ENCODE measurements around the gene CBFB.

CBFB gene

DNA sequence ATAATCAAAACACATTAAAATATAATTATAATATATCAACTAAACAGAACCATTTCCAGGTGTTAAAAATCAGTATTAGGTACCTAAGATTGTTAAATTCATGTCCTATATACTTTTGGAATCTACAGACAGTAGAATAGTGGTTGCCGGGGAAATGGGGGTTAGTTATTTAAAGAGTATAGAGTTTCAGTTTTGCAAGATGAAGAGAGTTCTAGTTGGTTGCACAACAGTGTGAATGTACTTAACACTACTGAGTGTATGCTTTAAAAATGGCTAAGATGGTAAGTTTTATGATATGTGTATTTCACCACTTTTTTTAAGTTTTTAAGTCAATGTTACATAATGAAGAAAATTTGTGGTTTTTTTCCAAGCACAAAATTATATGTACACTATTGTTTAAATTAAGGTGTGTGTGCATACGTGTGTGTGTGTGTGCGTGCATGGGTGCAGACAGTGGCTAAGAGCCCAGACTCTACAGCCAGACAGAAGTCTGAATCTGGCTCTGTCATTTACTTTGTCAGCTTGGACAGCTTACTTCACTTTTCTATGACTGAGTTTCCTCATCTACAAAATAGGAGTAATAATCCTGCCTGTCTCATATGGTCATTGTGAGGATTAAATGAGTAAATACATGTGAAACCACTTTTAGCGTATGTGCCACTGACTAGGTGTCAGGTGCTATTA is 55.5 kb downstream of the CBFB start:
- Histone ChIP-seq H3K9me3 (ENCODE audit: insufficient read depth, low read depth, low read length) (no peaks in the 10 kb centered on the region), H3K4me3 (ENCODE audit: low read length) (no peak overlapping the region), H3K27ac (ENCODE audit: low read depth, low read length) (no peak overlapping the region), H3K36me3 (ENCODE audit: insufficient read depth, low read length) (peaks cover 17% of the 10 kb centered on the region; the same call in 1 of the 2 replicates), H3K4me1 (ENCODE audit: insufficient read depth, low read length) (no peaks in the 10 kb centered on the region; the same call in 1 of the 2 replicates), H3K9ac (ENCODE audit: low read depth, low read length) (no peak overlapping the region), H3K27me3 (ENCODE audit: insufficient read depth, low read length) (no peaks in the 10 kb centered on the region)
- 97% methylated on average over 4 of the region's 4 CpGs for WGBS

DNA sequence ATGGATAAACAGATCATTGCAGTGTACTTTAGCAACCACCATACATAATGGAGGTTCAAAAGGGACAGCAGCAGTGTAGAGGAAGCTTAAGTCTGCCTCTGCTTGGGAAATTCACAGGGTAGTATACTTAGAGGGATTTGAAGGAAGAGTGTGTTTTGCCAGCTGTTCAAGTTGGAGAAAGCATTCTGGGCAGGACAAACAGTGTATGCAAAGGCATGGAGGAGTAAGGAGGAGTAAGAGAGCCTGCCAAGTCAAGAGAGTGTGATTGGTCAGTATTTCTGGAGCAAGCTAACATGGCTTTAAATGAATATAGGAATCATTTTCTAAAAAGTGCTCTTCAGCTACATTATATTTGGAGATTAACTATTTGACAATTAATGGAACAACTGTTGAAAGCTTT is 57.9 kb downstream of the CBFB start:
- H3K9me3 ChIP-seq (ENCODE audit: insufficient read depth, low read depth, low read length): no peaks in the 10 kb centered on the region
- no peaks in the 10 kb centered on the region; the same call in 1 of the 2 replicates for H3K4me1 ChIP-seq (ENCODE audit: insufficient read depth, low read length)
- no peak overlapping the region for H3K4me3 ChIP-seq (ENCODE audit: low read length)
- peaks cover 17% of the 10 kb centered on the region; the same call in 1 of the 2 replicates for H3K36me3 ChIP-seq (ENCODE audit: insufficient read depth, low read length)
- no peak overlapping the region for H3K27ac ChIP-seq (ENCODE audit: low read depth, low read length)
- no peak overlapping the region for H3K9ac ChIP-seq (ENCODE audit: low read depth, low read length)
- H3K27me3 ChIP-seq (ENCODE audit: insufficient read depth, low read length): no peaks in the 10 kb centered on the region

DNA sequence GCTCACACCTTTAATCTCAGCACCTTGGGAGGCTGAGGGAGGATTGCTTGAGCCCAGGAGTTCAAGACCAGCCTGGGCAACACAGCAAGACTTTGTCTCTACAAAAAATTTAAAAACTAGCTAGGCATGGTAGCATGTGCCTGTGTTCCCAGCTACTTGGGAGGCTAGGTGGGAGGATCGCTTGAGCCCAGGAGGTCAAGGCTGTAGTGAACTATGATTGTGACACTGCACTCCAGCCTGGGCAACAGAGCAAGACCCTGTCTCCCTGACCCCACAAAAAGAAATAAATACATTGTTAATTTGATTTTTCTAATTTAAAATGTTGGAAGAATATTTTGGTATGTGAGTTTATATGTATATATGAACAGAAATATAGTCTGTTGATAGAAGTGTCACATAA is 58.3 kb downstream of the CBFB start:
- WGBS: 89% methylated on average over 1 of the region's 1 CpG
- Histone ChIP-seq H3K36me3 (ENCODE audit: insufficient read depth, low read length) (peaks cover 15% of the 10 kb centered on the region; the same call in 1 of the 2 replicates), H3K4me3 (ENCODE audit: low read length) (no peak overlapping the region), H3K27ac (ENCODE audit: low read depth, low read length) (no peak overlapping the region), H3K27me3 (ENCODE audit: insufficient read depth, low read length) (no peaks in the 10 kb centered on the region), H3K9me3 (ENCODE audit: insufficient read depth, low read depth, low read length) (no peaks in the 10 kb centered on the region), H3K9ac (ENCODE audit: low read depth, low read length) (no peak overlapping the region), H3K4me1 (ENCODE audit: insufficient read depth, low read length) (no peaks in the 10 kb centered on the region; the same call in 1 of the 2 replicates)

DNA sequence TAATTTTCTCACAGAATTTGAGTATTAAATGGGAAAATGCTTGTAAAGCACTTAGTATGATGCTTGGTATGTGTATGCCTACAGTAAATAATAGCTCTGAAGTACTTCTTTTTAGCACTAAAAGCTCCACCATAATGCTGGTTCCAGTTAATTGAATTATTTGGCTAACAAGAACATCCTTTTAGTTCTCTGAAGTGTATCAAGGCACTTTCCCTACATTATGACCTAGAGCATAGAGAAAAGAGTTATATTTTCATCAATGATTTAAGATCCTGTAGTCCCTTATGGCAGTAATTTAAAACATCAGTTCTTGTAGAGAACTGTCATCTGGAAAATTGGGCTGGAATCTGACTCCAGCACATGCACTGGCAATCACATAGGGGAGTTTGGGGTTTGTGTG is 58.9 kb downstream of the CBFB start:
- Histone ChIP-seq H3K27me3 (ENCODE audit: insufficient read depth, low read length) (no peaks in the 10 kb centered on the region), H3K4me1 (ENCODE audit: insufficient read depth, low read length) (no peaks in the 10 kb centered on the region; the same call in 1 of the 2 replicates), H3K27ac (ENCODE audit: low read depth, low read length) (no peak overlapping the region), H3K36me3 (ENCODE audit: insufficient read depth, low read length) (peaks cover 11% of the 10 kb centered on the region; the same call in 1 of the 2 replicates), H3K4me3 (ENCODE audit: low read length) (no peak overlapping the region), H3K9ac (ENCODE audit: low read depth, low read length) (no peak overlapping the region), H3K9me3 (ENCODE audit: insufficient read depth, low read depth, low read length) (no peaks in the 10 kb centered on the region)

DNA sequence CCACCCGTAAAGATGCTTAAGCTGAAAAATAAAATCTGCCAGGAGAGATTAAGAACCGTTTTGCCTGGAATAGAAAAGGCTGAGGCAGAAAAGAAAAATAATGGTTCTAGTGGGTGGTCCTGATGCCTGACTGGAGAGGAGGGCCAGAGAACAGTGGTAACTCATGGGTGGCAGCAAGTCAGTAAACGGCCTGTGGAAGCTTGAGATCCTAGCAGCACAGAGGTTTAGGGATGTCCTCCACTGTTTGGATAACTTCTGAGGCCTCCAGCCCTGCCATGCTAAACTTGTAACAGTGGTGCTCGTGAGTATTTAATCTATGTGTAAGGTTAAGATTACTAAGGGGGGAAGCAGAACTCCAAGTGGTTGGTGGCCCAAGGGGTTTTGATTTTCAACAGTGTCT is 59.6 kb downstream of the CBFB start:
- H3K27ac ChIP-seq (ENCODE audit: low read depth, low read length): no peak overlapping the region
- 88% methylated on average over 4 of the region's 4 CpGs for WGBS
- H3K9me3 ChIP-seq (ENCODE audit: insufficient read depth, low read depth, low read length): no peaks in the 10 kb centered on the region
- no peaks in the 10 kb centered on the region; the same call in 1 of the 2 replicates for H3K4me1 ChIP-seq (ENCODE audit: insufficient read depth, low read length)
- H3K9ac ChIP-seq (ENCODE audit: low read depth, low read length): no peak overlapping the region
- no peaks in the 10 kb centered on the region for H3K27me3 ChIP-seq (ENCODE audit: insufficient read depth, low read length)
- peaks cover 8% of the 10 kb centered on the region; the same call in 1 of the 2 replicates for H3K36me3 ChIP-seq (ENCODE audit: insufficient read depth, low read length)
- no peak overlapping the region for H3K4me3 ChIP-seq (ENCODE audit: low read length)

DNA sequence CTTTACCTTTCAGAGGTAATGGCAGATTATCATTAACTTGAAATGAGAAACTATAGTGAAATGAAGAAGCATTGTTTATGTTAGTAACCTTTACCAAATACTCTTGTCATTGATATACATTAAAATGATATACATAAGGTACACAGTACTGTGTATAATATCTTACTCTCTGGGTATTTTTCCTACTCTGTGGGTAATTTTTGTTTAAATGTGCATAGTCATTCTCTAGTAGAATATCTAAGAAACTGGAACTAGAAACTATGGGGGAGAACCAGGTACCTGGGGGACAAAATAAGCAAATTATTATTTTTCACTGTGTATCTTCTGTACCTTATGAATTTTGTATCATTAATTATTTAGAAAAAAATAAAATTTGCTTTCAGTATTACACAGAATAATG is 60.2 kb downstream of the CBFB start:
- no peak overlapping the region for H3K4me3 ChIP-seq (ENCODE audit: low read length)
- no peak overlapping the region for H3K9ac ChIP-seq (ENCODE audit: low read depth, low read length)
- H3K27me3 ChIP-seq (ENCODE audit: insufficient read depth, low read length): no peaks in the 10 kb centered on the region
- peaks cover 6% of the 10 kb centered on the region; the same call in 1 of the 2 replicates for H3K36me3 ChIP-seq (ENCODE audit: insufficient read depth, low read length)
- no peak overlapping the region for H3K27ac ChIP-seq (ENCODE audit: low read depth, low read length)
- H3K9me3 ChIP-seq (ENCODE audit: insufficient read depth, low read depth, low read length): no peaks in the 10 kb centered on the region
- no peaks in the 10 kb centered on the region; the same call in 1 of the 2 replicates for H3K4me1 ChIP-seq (ENCODE audit: insufficient read depth, low read length)

DNA sequence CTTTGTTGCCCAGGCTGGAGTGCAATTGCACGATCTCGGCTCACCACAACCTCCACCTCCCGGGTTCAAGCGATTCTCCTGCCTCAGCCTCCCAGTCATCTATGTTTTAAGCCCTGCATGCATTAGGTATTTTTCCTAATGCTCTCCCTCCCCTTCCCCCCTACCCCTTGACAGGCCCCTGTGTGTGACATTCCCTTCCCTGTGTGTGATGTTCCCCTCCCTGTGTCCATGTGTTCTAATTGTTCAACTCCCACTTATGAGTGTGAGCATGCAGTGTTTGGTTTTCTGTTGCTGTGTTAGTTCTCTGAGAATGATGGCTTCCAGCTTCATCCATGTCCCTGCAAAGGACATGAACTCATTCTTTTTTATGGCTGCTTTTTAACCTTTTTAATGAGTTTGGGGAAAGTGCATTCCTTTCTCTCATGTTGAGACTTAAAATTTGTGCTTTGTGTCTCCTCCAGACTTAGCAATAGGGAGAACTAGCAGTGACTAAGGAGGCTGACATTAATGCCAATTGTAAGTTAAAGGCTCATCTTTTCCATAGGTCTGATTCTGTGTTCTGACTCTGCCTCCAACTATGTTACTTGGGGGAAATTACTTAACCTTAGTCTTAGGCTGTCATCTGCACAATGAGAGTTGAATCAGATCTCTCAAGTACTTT is 63.1 kb downstream of the CBFB start:
- H3K9ac ChIP-seq (ENCODE audit: low read depth, low read length): no peak overlapping the region
- no peaks in the 10 kb centered on the region for H3K27me3 ChIP-seq (ENCODE audit: insufficient read depth, low read length)
- 96% methylated on average over 4 of the region's 4 CpGs for WGBS
- H3K36me3 ChIP-seq (ENCODE audit: insufficient read depth, low read length): no peaks in the 10 kb centered on the region; the same call in 1 of the 2 replicates
- H3K27ac ChIP-seq (ENCODE audit: low read depth, low read length): no peak overlapping the region
- no peaks in the 10 kb centered on the region for H3K9me3 ChIP-seq (ENCODE audit: insufficient read depth, low read depth, low read length)
- H3K4me1 ChIP-seq (ENCODE audit: insufficient read depth, low read length): no peaks in the 10 kb centered on the region; the same call in 1 of the 2 replicates
- no peak overlapping the region for H3K4me3 ChIP-seq (ENCODE audit: low read length)

DNA sequence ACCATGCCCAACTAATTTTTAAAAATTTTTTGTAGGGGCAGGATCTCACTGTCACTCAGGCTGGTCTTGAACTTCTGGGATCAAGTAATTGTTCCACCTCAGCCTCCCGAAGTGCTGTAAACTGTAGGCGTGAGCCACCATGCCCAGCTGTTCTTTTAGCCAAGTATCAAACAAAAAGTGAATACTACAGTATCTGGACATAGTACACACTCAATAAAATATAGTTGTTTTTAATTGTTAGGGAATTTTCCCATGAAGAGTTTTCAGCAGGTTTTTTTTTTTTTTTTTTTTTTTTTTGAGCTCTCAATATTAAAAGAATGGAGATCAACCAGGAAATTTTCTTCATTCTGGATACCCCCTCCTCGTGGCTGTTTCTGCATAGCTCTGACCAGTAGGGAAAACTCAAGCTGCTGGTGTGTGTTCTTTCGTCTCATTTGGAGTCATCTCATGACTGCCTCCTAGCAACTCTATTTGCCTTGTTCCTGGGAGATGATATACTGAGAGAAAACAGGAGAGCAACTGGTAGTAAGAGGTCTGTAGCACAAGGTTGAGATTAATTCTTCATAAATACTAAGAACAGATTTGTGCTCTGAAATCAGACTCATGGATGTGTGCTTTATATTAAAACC is 64.3 kb downstream of the CBFB start:
- no peaks in the 10 kb centered on the region for H3K9me3 ChIP-seq (ENCODE audit: insufficient read depth, low read depth, low read length)
- peaks cover under 1% of the 10 kb centered on the region; the same call in 1 of the 2 replicates for H3K36me3 ChIP-seq (ENCODE audit: insufficient read depth, low read length)
- no peak overlapping the region for H3K27ac ChIP-seq (ENCODE audit: low read depth, low read length)
- no peaks in the 10 kb centered on the region; the same call in 1 of the 2 replicates for H3K4me1 ChIP-seq (ENCODE audit: insufficient read depth, low read length)
- 95% methylated on average over 4 of the region's 4 CpGs for whole genome bisulfite sequencing
- no peak overlapping the region for H3K9ac ChIP-seq (ENCODE audit: low read depth, low read length)
- no peak overlapping the region for H3K4me3 ChIP-seq (ENCODE audit: low read length)
- H3K27me3 ChIP-seq (ENCODE audit: insufficient read depth, low read length): no peaks in the 10 kb centered on the region

DNA sequence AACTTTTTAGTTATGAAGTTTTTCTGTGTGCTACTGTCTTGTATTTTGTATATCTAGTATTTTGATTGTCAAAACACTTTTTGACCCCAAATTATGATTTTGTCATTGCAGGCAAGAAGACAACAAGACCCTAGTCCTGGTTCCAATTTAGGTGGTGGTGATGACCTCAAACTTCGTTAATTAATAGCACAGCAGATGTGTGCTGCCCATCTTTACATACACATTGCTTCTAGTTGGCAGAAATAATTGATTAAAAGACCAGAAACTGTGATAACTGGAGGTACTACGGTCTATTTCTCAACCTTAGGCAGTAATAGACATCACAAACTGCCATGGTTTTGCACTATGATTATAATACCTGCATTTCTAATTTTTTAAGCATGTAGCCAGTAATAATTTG is 69.7 kb downstream of the CBFB start:
- H3K9me3 ChIP-seq (ENCODE audit: insufficient read depth, low read depth, low read length): no peaks in the 10 kb centered on the region
- H3K27ac ChIP-seq (ENCODE audit: low read depth, low read length): no peak overlapping the region
- no peak overlapping the region for H3K9ac ChIP-seq (ENCODE audit: low read depth, low read length)
- no peaks in the 10 kb centered on the region for H3K4me1 ChIP-seq (ENCODE audit: insufficient read depth, low read length)
- no peak overlapping the region for H3K4me3 ChIP-seq (ENCODE audit: low read length)
- H3K36me3 ChIP-seq (ENCODE audit: insufficient read depth, low read length): peaks cover 18% of the 10 kb centered on the region
- WGBS: 96% methylated on average over 2 of the region's 2 CpGs
- H3K27me3 ChIP-seq (ENCODE audit: insufficient read depth, low read length): no peaks in the 10 kb centered on the region

DNA sequence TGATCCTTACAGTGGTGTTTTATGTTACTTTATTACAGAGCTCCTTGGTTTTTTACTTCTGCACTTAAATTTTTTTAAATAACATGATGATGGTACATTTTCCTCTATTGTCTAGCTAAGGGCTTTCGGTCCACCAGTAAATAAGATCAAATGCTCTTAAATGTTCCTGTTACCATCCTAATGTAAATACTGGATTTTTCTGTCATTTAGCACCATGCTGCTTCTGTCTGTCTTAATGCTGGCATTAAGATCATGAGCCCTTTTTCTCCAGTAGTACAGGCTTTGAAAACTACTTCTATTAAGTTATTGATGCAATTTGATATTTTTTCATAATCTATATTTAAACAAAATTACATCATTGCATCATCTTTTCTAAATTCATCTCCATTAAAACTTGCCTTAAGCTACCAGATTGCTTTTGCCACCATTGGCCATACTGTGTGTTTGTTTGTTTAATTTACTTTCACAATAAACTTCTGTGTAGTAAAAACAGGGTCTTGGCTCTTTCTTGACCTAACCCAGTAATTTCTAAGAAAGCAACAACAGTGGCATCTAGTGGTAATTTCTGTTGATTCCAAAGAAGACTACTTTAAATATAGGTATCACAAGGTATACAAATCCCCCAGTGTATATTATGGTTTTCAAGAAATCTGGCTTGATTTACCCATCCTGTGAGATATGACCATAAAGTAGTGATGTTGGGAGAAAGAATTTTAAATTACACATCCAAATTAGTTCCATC is 71.8 kb downstream of the CBFB start:
- H3K9ac ChIP-seq (ENCODE audit: low read depth, low read length): no peak overlapping the region
- no peaks in the 10 kb centered on the region for H3K4me1 ChIP-seq (ENCODE audit: insufficient read depth, low read length)
- WGBS: 83% methylated on average over 1 of the region's 1 CpG
- peaks cover 18% of the 10 kb centered on the region for H3K36me3 ChIP-seq (ENCODE audit: insufficient read depth, low read length)
- no peaks in the 10 kb centered on the region for H3K9me3 ChIP-seq (ENCODE audit: insufficient read depth, low read depth, low read length)
- H3K27me3 ChIP-seq (ENCODE audit: insufficient read depth, low read length): no peaks in the 10 kb centered on the region
- no peak overlapping the region for H3K4me3 ChIP-seq (ENCODE audit: low read length)
- no peak overlapping the region for H3K27ac ChIP-seq (ENCODE audit: low read depth, low read length)
